ENCODE measurements around the gene ZNF280C.

DNA sequence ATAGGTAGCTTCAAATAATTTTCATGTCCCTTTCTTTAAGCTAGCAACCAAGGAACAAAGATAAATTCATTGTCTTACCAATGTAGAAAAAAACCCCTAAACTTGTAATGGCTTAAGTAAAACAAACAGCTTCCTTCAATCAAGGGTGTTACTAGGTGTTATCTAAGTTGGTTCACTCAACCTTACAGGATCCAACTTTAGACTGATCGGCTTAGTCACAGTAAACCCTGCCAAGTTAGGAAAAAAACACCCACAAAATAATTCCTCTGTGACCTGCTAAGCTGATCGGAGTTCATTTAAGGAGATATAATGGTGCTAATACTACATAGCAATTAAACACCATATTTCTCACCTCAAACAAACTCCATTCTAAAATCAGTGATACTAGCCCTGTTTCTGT, 113.1 kb downstream of the ZNF280C start:
- no peak for TF ChIP-seq CTCF (conservative IDR thresholded peaks at IDR 0.05; ENCODE audit: low read length)
- no peak for TF ChIP-seq EZH2phosphoT487 (IDR thresholded peaks at IDR 0.05; ENCODE audit: borderline replicate concordance, low read depth, low read length)

All from OCI-LY7 (cell line).